Measurements from ENCODE around the gene ADAM12.

GRCh38 chr10:126250527-126251310 lies 137.6 kb downstream of the ADAM12 start:
- TF ChIP-seq CTCF (IDR thresholded peaks at IDR 0.05 in 8 of 11, conservative IDR thresholded peaks at IDR 0.05 in 3 of 11) = no peak
- TF ChIP-seq POLR2A (IDR thresholded peaks at IDR 0.05) = no peak

Measured in spleen (tissue), 7 donors.